Type B pancreatic cell (in vitro differentiated cells): ENCODE measurements around the gene SETBP1. TPM values are rescaled to one million over a fixed set of nuclear protein-coding genes. Genes with fewer than 3 reads are reported as not detected.

Experiments
- DNase-seq: peaks from one replicate; pipeline ENCODE4 v3.0.0; 2021; ENCODE audit warnings: mixed read lengths; ENCODE audit not compliant: unreplicated experiment; ENCODE audit errors: extremely low spot score
- H3K27ac Mint-ChIP-seq: 2 replicates; pipeline ENCODE4 v1.8.0; 2021; ENCODE audit warnings: mild to moderate bottlenecking, mixed read lengths
- H3K27me3 Mint-ChIP-seq: 2 replicates; pipeline ENCODE4 v1.8.0; 2021; ENCODE audit warnings: mixed read lengths
- H3K36me3 Mint-ChIP-seq: 2 replicates; pipeline ENCODE4 v1.8.0; 2021; ENCODE audit warnings: mixed read lengths
- H3K4me1 Mint-ChIP-seq: one replicate; pipeline ENCODE4 v1.8.0; 2021; ENCODE audit warnings: mixed read lengths; ENCODE audit not compliant: unreplicated experiment
- H3K4me3 Mint-ChIP-seq: 2 replicates; pipeline ENCODE4 v1.8.0; 2021; ENCODE audit warnings: mild to moderate bottlenecking, mixed read lengths
- H3K9me3 Mint-ChIP-seq: 2 replicates; pipeline ENCODE4 v1.8.0; 2021; ENCODE audit warnings: mixed read lengths
- CTCF ChIP-seq: fragments of 200-600 bp; sonication (generic); conservative IDR thresholded peaks from 2 replicates; pipeline ENCODE4 v1.5.0; 2021; ENCODE audit warnings: antibody characterized with exemption, mild to moderate bottlenecking
- total RNA-seq: library from RNA; stranded (reverse); gene quantifications from 2 replicates; pipeline ENCODE4 v1.2.1, GENCODE V29; 2021; ENCODE audit warnings: low replicate concordance

The SETBP1 gene
- total RNA-seq, 1 donor from 2014 or later: 62.7 TPM

GRCh38 chr18:44803019-44803650, 122.4 kb downstream of the SETBP1 start:
- peak overlapping the region; percentile 55 for H3K27ac Mint-ChIP-seq
- H3K36me3 Mint-ChIP-seq: peaks cover 29% of the 10 kb centered on the region
- no peak overlapping the region for H3K4me3 Mint-ChIP-seq
- H3K4me1 Mint-ChIP-seq: peaks cover 43% of the 10 kb centered on the region
- TF ChIP-seq CTCF: no peak
- DNase-seq: no peak
- no peaks in the 10 kb centered on the region for H3K27me3 Mint-ChIP-seq
- peaks cover 6% of the 10 kb centered on the region for H3K9me3 Mint-ChIP-seq

- no peak for TF ChIP-seq CTCF
- no peak for DNase-seq
- H3K9me3 Mint-ChIP-seq: peaks cover 6% of the 10 kb centered on the region
- no peak overlapping the region for H3K27ac Mint-ChIP-seq
- H3K36me3 Mint-ChIP-seq: peaks cover 37% of the 10 kb centered on the region
- no peaks in the 10 kb centered on the region for H3K27me3 Mint-ChIP-seq
- H3K4me3 Mint-ChIP-seq: no peak overlapping the region
- peaks cover 46% of the 10 kb centered on the region for H3K4me1 Mint-ChIP-seq
These were observed 123.3 kb downstream of the SETBP1 start for GRCh38 chr18:44804033-44804432.

- H3K27ac Mint-ChIP-seq: no peak overlapping the region
- peaks cover 45% of the 10 kb centered on the region for H3K4me1 Mint-ChIP-seq
- H3K27me3 Mint-ChIP-seq: no peaks in the 10 kb centered on the region
- no peak for TF ChIP-seq CTCF
- H3K4me3 Mint-ChIP-seq: no peak overlapping the region
- H3K36me3 Mint-ChIP-seq: peaks cover 38% of the 10 kb centered on the region
- H3K9me3 Mint-ChIP-seq: peaks cover 6% of the 10 kb centered on the region
- DNase-seq: no peak
These were observed 124.5 kb downstream of the SETBP1 start for GRCh38 chr18:44805176-44805575.

- Mint-ChIP-seq H3K27ac (no peak overlapping the region), H3K4me3 (no peak overlapping the region), H3K4me1 (peaks cover 45% of the 10 kb centered on the region), H3K36me3 (peaks cover 33% of the 10 kb centered on the region), H3K27me3 (no peaks in the 10 kb centered on the region), H3K9me3 (peaks cover 1% of the 10 kb centered on the region)
- no peak for TF ChIP-seq CTCF
- DNase-seq: no peak
These were observed 125.0 kb downstream of the SETBP1 start for GRCh38 chr18:44805643-44806042.

GRCh38 chr18:44807766-44808165, 127.1 kb downstream of the SETBP1 start:
- H3K36me3 Mint-ChIP-seq: peaks cover 24% of the 10 kb centered on the region
- H3K4me1 Mint-ChIP-seq: peaks cover 44% of the 10 kb centered on the region

More at GRCh38 chr18:44807766-44808165, 127.1 kb downstream of the SETBP1 start:
- DNase-seq: no peak
- Mint-ChIP-seq H3K27me3 (no peaks in the 10 kb centered on the region), H3K9me3 (no peaks in the 10 kb centered on the region), H3K27ac (no peak overlapping the region), H3K4me3 (no peak overlapping the region)
- TF ChIP-seq CTCF: no peak
